Stimulated activated CD4-positive, alpha-beta T cell treated with anti-CD3 and anti-CD28 coated beads, Interleukin-4, amount 100 ng/mL, for 24 hours (primary cell): Measurements from ENCODE around the gene SALL1.

Source experiments
- DNase-seq: peaks from one replicate; pipeline ENCODE4 v3.0.0-alpha.2; 2020

The SALL1 gene

DNA sequence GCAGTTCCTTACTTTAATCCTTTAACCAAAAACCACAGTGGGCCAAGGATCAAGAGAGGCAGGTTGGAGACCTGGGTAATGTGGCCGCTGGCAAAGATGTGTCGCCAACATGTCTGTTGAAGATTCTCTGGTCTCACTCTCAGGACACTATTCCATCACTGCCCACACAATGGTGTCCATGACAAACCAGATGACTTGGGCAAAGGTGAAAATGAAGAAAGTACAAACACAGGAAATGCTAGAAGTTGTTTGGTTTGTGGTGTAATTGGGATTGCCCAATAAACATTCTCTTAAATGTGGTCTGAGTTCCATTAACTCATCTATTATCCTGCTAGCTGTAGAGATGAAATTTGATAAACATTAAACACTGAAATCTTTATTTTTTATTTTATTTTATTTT, 43.3 kb downstream of the SALL1 start:
- no peak for DNase-seq

GRCh38 chr16:51106535-51106934, 44.5 kb downstream of the SALL1 start:
- no peak for DNase-seq

GRCh38 chr16:51103590-51103989, 47.5 kb downstream of the SALL1 start:
- no peak for DNase-seq

- no peak for DNase-seq
Measured at GRCh38 chr16:51097729-51098128, 53.3 kb downstream of the SALL1 start.

DNA sequence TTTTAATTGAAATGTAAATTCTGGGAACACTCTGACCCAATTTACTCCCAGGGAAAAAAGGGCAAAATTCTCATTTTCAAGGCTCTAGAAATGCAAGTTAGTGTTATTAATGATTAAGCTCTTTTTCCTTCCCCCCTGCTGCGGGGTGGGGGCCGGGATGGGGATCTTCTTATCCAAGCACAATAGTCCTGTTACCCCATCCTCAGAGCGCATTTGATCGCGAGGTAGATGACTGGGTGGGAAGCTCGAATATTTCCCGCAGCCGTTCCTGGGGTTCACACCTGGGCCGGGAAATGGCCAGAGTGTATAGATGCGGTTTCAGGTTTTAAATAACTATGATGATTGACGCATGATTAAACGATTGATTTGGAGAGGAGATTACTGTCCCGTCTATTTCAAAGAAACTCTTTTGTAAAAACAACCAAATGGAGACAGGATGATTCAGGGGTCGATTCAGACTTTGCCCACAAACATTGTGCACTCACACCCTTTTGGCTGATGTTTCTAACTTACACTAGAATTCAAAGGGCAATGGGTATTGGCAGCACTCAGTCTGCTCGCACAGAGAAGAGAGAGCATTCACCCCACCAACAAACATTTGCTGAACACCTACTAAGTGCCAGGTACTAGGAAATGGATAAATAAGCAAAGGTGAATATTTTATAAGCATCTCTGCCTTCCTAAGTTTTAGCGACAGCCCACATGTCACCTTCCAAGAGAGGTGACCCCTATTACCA, 55.0 kb downstream of the SALL1 start:
- no peak for DNase-seq

DNA sequence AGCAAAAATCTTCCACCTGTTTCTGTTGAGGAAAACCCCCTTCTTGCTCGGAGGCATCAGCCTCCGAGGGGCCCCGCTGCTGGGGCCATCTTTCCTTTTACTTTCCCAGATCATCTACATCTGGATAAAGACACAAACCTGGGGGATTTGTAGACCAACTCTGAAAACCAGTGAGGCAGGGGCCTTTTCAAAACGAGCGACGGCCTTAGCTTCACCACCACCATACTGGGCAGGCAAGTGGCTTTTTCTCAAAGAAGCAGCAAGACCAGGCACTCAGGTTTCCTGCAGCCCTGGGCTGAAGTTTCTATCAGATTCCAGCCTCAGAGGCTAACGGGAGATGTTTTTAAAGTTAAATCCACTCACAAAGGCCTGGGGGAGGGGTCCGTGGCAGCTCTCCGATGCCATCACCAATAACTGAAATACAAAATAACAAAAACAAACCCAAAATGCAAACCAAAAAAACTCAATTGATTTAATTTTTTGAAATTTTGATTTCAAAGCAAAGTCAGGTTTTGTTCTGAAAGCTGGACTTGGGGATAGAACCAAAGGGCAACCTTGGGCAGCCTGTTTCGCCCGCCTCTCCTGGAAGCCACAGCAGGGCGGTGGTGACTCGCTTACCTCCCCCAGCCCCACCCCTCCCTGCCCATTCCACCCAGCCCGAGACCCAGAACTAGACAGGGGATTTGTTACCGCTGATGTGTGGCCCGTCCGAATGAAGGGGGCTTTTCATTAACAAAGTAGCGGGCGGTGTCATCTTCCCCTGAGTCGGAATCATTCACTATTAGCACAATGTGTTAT, 55.8 kb downstream of the SALL1 start:
- no peak for DNase-seq

DNA sequence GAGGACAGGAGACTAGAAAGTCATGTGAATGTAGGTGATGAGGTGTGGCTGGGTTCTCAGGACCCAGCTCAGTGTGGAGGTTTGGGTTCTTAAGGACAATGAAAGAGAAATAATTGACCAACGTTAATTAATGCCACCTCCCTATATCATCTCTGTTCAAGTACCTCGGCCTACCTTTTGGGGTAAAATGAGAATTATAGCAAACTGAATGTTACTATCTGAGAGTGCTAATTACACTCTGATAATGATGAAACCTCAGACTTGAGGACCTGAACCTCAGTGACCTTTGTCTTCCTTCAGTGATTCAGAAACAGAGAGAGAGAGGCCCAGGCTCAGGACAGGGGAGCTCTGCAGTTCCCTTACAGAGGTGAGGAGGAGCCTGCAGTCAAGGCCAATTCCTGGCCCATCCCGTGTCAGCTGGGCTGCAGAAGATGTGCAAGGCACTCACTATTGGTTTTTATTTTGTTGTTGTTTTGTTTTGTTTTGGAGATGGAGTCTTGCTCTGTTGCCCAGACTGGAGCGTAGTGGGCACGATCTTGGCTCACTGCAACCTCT, 57.3 kb downstream of the SALL1 start:
- no peak for DNase-seq
